NCI-H1694 treated with DMSO at 0.1 percent for 48 hours (cell line): ENCODE results near the gene PRDM2.
"Not testable (repeated sequence)": the region's sequence is repeated elsewhere in the genome, so short reads cannot be mapped to it uniquely, and the experiment has no call there.

Experiments used
- DNase-seq: peaks from one replicate; lab custom pipeline; 2025; lab: John Stamatoyannopoulos, UW

Gene PRDM2

GRCh38 chr1:13699510-13699909 lies 478 bp upstream of the PRDM2 start:
- DNase-seq, result no peak

- DNase-seq, result no peak
Observed at GRCh38 chr1:13700521-13701270, 708 bp downstream of the PRDM2 start.

- DNase-seq, result no peak
Observed at GRCh38 chr1:13701271-13701640, 1.3 kb downstream of the PRDM2 start.

- no peak for DNase-seq
Observed at GRCh38 chr1:13702425-13703127, 2.6 kb downstream of the PRDM2 start.

- no peak for DNase-seq
Observed at GRCh38 chr1:13703128-13703513, 3.1 kb downstream of the PRDM2 start.

GRCh38 chr1:13703558-13704490 lies 3.8 kb downstream of the PRDM2 start:
- no peak for DNase-seq

- no peak for DNase-seq
Observed at GRCh38 chr1:13706046-13706445, 6.1 kb downstream of the PRDM2 start.

GRCh38 chr1:13707164-13707563 lies 7.2 kb downstream of the PRDM2 start:
- no peak for DNase-seq

GRCh38 chr1:13708380-13708982 lies 8.5 kb downstream of the PRDM2 start:
- no peak for DNase-seq

- DNase-seq, result no peak
Observed at GRCh38 chr1:13710086-13710485, 10.1 kb downstream of the PRDM2 start.

- DNase-seq, result no peak
Observed at GRCh38 chr1:13714851-13715250, 14.9 kb downstream of the PRDM2 start.

GRCh38 chr1:13715616-13716287 lies 15.8 kb downstream of the PRDM2 start:
- DNase-seq, result not testable (repeated sequence)

- DNase-seq, result no peak
Observed at GRCh38 chr1:13722808-13723360, 22.9 kb downstream of the PRDM2 start.

- DNase-seq, result no peak
Observed at GRCh38 chr1:13723810-13724209, 23.8 kb downstream of the PRDM2 start.

GRCh38 chr1:13725714-13726175 lies 25.8 kb downstream of the PRDM2 start:
- no peak for DNase-seq

GRCh38 chr1:13728091-13728715 lies 28.2 kb downstream of the PRDM2 start:
- DNase-seq, result no peak

- DNase-seq, result no peak
Observed at GRCh38 chr1:13730291-13730690, 30.3 kb downstream of the PRDM2 start.

GRCh38 chr1:13730751-13731482 lies 30.9 kb downstream of the PRDM2 start:
- DNase-seq, result no peak

GRCh38 chr1:13731897-13732296 lies 31.9 kb downstream of the PRDM2 start:
- no peak for DNase-seq
